Sigmoid colon (tissue), 4 donors: ENCODE data around the gene CLVS2.

ENCODE experiments used
- EP300 ChIP-seq, 4 donors: sonication (generic); formaldehyde crosslinking; IDR thresholded peaks; one replicate each; pipeline ENCODE4 v1.6.1; 2017; ENCODE audit warnings: antibody characterized with exemption in 4 of 4
- POLR2A ChIP-seq, 2 donors: fragments of 450-650 bp; IDR thresholded peaks; one replicate each; pipeline ENCODE4 v1.6.1; 2016; ENCODE audit warnings: antibody characterized with exemption in 2 of 2, mild to moderate bottlenecking in 2 of 2, moderate library complexity in 2 of 2

- TF ChIP-seq EP300 (IDR thresholded peaks at IDR 0.05) = no peak
- no peak for TF ChIP-seq POLR2A (IDR thresholded peaks at IDR 0.05)
Measured at GRCh38 chr6:122956376-122956775, 39.7 kb upstream of the CLVS2 start.
